Activated CD4-positive, CD25-positive, alpha-beta regulatory T cell treated with anti-CD3 and anti-CD28 coated beads, Interleukin-2, amount 50 U/mL, for 16 hours (primary cell): ENCODE data around the gene TMED7.

Experiments
- DNase-seq: peaks from one replicate; pipeline ENCODE4 v3.0.0-alpha.2; 2020; ENCODE audit warnings: low read depth, low spot score

TMED7 gene

DNA sequence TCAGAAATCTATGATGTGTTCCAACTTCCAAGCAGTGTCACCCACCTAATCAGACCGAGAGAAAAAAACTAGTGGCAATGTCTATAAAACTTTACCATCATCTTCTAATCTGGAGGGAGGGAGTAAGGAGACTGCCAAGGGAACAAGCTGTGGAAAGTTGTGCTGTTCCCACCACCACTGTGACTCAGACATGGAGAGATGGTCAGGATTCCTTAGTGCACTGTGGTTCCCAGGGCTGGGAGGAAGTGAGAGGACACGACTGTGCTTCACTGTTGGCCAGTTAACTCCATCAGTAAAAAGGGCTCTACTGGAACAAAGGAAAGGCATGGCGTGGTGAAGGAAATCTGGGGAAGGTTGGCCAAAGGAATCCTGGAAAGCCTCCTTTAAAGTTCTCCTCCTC, 42.4 kb downstream of the TMED7 start:
- no peak for DNase-seq

GRCh38 chr5:115580941-115581340, 44.9 kb downstream of the TMED7 start:
- no peak for DNase-seq

GRCh38 chr5:115579747-115580173, 46.1 kb downstream of the TMED7 start:
- DNase-seq: no peak

DNA sequence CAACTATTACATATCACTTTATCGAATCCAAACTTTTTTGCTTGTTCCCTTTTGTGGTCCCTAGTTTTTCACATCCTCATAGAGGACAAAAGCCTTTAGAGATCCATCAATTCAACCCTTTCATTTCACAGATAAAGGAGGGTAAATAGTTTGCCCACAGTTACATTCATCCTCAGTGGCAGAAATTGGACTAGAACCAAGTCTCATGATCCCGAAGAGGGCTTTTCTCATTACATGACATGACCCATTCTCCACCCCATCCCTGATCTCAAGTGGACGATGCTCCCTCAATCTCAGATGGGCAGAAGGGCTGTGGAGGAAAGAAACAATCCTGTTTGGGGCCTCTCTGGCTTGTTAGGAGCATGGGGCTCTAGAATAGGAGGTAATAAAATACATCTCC, 46.6 kb downstream of the TMED7 start:
- no peak for DNase-seq

GRCh38 chr5:115578657-115579056, 47.2 kb downstream of the TMED7 start:
- no peak for DNase-seq

DNA sequence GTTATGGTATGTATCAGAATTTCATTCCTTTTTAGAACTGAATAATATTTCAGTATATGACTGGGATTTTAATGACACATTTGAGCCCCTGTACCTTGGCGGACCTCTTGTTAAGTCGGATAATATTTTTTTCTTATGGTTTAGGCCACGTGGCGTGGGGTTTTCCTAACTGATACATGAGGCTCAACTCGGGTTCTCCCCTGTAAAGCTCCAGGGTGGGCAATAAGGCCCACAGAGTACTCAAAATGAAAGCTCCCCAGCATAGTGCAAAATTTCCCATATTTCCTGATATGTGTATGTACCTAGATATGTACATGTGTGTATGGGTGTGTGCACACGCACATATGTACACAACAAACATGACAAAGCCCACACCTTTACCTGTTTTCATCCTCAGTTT, 48.1 kb downstream of the TMED7 start:
- no peak for DNase-seq

DNA sequence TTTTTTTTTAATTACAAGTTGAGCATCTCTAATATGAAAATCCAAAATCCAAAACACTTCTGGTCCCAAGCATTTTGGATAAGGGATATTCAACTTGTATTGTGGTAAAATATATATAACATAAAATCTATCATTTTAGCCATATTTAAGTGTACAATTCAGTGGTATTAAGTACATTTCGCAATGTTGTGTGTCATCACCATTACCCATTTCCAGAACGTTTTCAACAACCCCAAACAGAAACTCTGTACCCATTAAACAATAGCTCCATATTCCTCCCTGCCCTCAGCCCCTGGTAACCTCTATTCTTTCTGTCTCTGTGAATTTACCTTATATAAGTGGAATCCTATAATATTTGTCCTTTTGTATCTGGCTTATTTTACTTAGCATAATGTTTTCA, 48.5 kb downstream of the TMED7 start:
- no peak for DNase-seq

GRCh38 chr5:115575167-115576070, 50.4 kb downstream of the TMED7 start:
- DNase-seq: no peak

DNA sequence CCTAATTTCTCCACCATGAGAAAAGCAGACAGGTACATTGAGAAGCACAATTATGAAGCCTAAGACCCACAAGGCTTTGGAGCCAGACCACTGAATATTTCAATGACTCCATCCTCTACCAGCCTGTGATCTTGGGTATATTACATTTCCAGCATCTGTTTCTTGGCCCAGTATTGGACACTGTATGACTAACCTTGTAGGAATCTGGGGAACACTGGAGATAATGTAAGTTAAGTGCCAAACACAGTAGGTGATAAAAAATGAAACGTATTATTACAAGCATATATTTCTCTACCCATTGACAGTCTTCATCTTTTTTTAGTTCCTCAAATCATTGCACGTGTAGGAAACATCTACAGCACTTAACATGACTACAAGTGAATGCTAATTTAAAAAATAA, 52.7 kb downstream of the TMED7 start:
- DNase-seq: no peak

- no peak for DNase-seq
These were observed 54.4 kb downstream of the TMED7 start for GRCh38 chr5:115571441-115571878.

- DNase-seq: no peak
These were observed 57.2 kb downstream of the TMED7 start for GRCh38 chr5:115568668-115569067.

GRCh38 chr5:115565233-115565632, 60.6 kb downstream of the TMED7 start:
- no peak for DNase-seq
